GM19372 (cell line): Measurements from ENCODE around the gene ING1.
"Not testable (repeated sequence)": the region's sequence is repeated elsewhere in the genome, so short reads cannot be mapped to it uniquely, and the experiment has no call there.

Source experiments
- ATAC-seq: cut with Tn5 transposase; IDR thresholded peaks from one replicate; pipeline ENCODE4 v1.9.1; 2021; ENCODE audit warnings: mild to moderate bottlenecking, low read depth, moderate library complexity; ENCODE audit not compliant: unreplicated experiment

Gene ING1, protein sequence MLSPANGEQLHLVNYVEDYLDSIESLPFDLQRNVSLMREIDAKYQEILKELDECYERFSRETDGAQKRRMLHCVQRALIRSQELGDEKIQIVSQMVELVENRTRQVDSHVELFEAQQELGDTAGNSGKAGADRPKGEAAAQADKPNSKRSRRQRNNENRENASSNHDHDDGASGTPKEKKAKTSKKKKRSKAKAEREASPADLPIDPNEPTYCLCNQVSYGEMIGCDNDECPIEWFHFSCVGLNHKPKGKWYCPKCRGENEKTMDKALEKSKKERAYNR

DNA sequence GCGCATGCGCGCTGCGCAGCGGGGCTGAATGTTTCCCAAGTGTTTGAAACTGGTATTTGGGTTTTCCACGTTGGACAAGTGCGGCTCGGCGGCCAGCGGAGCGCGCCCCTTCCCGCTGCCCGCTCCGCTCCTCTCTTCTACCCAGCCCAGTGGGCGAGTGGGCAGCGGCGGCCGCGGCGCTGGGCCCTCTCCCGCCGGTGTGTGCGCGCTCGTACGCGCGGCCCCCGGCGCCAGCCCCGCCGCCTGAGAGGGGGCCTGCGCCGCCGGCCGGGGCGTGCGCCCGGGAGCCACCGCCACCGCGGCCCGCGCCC, at the start of gene ING1:
ING1 (plus strand) TSS at position 59 of the 311 bp plus-strand sequence. CDS start 450 bp downstream, outside the sequence.
- no peak for ATAC-seq

DNA sequence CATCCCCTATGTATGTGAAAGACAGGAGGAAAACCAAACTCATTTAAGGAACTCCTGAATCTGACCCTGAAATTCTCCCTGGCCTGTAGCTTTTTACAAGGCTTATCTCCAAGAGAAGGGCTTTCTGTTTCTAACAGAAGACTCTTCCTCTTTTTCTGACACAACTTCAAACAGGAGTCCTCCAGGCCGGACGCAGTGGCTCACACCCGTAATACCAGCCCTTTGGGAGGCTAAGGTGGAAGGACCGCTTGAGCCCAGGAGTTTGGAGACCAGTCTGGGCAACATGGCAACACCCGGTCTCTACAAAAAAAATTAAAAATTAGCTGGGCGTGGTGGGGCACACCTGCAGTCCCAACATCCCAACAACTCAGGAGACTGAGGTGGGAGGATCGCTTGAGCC, 49.5 kb upstream of the ING1 start:
- ATAC-seq, result no peak

DNA sequence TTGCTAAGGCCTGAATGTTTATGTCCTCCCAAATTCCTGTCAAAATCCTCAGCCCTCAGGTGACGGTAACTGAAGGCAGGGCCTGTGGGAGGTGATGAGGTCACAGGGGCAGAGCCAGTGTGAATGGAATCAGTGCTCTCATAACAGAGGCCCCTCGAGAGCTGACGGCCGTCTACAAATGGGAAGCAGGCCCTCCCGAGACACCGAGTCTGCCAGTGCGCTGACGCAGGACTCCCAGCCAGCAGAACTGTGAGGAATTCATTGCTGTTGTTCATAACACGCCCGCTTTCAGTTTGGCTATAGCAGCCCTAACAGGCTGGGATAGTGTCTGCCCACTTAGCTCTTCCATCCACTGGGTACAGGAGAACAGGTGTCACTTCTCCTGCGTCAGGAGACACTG, 48.8 kb upstream of the ING1 start:
- ATAC-seq, result no peak

DNA sequence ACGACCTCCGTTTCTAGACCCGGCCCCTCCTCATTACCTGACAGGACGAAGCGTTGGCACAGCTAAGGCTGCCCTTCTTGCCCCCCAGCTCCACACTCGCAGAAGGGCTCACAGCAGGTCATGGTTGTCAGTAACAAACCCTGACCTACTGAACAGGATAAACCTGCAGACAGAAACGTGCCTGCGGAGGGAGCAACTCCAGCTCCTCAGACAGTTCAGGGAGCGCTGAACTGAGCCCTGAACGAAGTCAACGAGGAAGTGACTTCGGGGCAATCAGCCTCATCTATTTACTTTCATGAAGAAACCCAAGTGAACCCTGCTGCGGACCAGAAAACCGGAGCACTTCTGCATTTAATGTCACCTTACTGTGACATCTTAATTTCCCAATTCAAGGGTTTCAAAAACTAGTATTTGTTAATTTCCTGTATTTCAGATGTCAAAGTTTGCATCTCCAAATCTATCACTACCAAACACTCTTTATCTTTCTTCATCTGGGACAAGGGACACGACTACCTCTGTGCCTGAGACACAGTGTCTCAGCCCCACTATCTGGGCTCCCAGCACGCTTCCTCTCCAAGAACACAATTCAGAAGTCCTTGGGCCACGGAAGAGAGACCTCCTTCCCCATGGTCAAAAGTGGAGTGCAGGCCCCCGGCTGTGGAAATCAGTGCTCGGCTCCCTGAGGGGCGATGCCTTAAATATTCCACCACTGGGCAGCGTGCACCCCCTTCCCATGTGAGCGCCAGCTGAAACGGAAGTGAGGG, 47.8 kb upstream of the ING1 start:
- ATAC-seq, result no peak

- ATAC-seq, result no peak
Observed at GRCh38 chr13:110666255-110666533, 47.3 kb upstream of the ING1 start.

- ATAC-seq, result no peak
Observed at GRCh38 chr13:110669036-110669435, 44.5 kb upstream of the ING1 start.

- ATAC-seq, result not testable (repeated sequence)
Observed at GRCh38 chr13:110669814-110670213, 43.7 kb upstream of the ING1 start.

GRCh38 chr13:110676595-110677587, 36.6 kb upstream of the ING1 start:
- ATAC-seq, result peak; percentile 70

- no peak for ATAC-seq
Observed at GRCh38 chr13:110677731-110678545, 35.6 kb upstream of the ING1 start.

- no peak for ATAC-seq
Observed at GRCh38 chr13:110680852-110681251, 32.6 kb upstream of the ING1 start.

DNA sequence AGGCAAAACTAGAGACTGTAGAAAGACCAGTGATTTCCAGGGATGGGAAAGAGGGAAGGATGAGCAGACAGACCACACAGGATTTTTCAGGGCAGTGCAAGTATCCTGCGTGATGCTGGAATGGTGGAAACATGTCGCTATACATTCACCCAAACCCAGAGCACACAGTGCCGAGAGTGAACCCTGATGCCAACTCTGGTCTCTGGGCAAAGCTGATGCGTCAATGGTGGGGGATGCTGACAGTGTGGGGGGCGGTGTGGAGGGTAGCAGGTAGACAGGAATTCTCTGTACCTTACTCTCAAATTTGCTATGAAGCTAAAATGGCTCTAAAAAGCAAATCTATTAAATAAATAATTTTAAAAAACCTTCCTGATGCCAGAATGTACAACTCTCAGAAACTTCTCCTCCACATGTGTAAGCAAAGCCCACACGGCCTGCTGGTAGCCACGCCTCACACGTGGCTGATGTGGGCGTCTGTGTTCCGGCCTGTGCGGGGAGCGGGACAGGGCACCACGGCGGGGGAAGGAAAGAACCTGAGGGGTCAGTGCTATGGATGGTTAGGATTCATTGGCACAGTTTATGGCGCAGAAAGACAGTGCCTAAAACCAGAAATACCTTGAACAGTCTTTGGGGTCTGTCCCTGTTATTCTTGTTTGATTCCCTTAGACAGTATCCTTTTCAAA, 31.5 kb upstream of the ING1 start:
- no peak for ATAC-seq

GRCh38 chr13:110682746-110683145, 30.8 kb upstream of the ING1 start:
- no peak for ATAC-seq

- no peak for ATAC-seq
Observed at GRCh38 chr13:110683203-110683883, 30.2 kb upstream of the ING1 start.

DNA sequence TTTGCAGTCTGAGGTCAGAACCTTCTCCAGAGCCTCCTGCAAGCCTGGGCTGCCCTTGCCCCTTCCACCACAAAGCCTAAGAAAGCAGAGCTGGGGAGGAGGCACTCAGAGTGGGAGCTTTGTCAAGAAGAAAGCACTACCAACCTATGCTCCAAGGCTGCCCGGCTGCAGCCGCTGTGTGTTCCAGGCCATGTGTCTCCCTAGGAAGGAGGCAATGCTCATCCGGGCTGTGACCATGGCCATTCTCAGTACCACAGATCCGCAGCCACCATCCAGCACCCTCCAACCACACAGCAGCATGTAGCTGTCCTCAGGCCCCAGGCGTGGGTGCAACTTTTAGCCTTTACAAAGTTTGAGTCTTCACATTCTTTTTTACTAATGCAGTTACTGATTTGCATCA, 29.6 kb upstream of the ING1 start:
- no peak for ATAC-seq

GRCh38 chr13:110684388-110685056, 29.0 kb upstream of the ING1 start:
- ATAC-seq, result no peak

- ATAC-seq, result no peak
Observed at GRCh38 chr13:110685305-110686020, 28.0 kb upstream of the ING1 start.

- no peak for ATAC-seq
Observed at GRCh38 chr13:110687736-110688135, 25.8 kb upstream of the ING1 start.

DNA sequence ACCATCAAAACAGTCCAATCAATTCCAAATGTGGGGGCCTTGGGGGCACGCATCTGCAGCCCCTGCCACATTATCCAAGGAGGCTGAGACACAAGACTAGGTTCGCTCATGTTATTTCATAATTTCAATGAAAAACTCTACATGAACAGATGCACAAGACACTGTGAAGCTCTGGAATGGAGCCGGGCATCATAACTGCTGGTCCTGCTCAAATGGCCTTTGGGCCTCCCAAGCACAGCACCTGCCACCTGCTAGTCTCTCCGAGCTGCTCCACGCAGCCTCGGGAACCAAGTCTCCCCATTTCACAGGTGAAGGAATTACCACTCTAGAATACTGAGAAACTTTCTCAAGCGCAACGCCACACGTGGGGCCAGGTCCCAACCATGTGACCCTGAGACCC, 24.5 kb upstream of the ING1 start:
- no peak for ATAC-seq
